ENCODE measurements around the gene AS3MT.

- TF ChIP-seq CTCF (optimal IDR thresholded peaks at IDR 0.05 in 1 of 3, IDR thresholded peaks at IDR 0.05 in 1 of 3, conservative IDR thresholded peaks at IDR 0.05 in 1 of 3; ENCODE audit: extremely low read depth in 1 of 3, insufficient read depth in 2 of 3, low read length in 3 of 3): no peak
- TF ChIP-seq EZH2 (IDR thresholded peaks at IDR 0.05; ENCODE audit: low read length): no peak
Observed at GRCh38 chr10:102876747-102877153, 7.5 kb downstream of the AS3MT start.

Data from keratinocyte (primary cell).